SK-MEL-5 (cell line): Measurements from ENCODE around the gene FER. TPM values are rescaled to one million over a fixed set of nuclear protein-coding genes. Genes with fewer than 3 reads are reported as not detected.

Experiments used
- DNase-seq: peaks from one replicate; pipeline ENCODE4 v3.0.0-alpha.2; 2016; ENCODE audit warnings: low read depth, low spot score
- in situ Hi-C: cut with HindIII; loops from 2 replicates; pipeline ENCODE4 v1.10.0; 2016; ENCODE audit warnings: low sequenced_read_pairs, high pct_unique_total_duplicates, low pct_unique_long_range_greater_than_20kb
- total RNA-seq: library from RNA; depleted of rRNA; stranded (reverse); fragments of >200 nt; shearing (Covaris generic); gene quantifications from 2 replicates; pipeline ENCODE4 v1.2.3, GENCODE V29; 2014

Gene FER
- total RNA-seq, 1 experiment from 2014 or later = 20.1 TPM

- in situ Hi-C loops = no loop called here
- DNase-seq = no peak
Observed at GRCh38 chr5:108910627-108911026, 162.9 kb downstream of the FER start.

- in situ Hi-C loops = no loop called here
- no peak for DNase-seq
Observed at GRCh38 chr5:108911055-108911454, 163.4 kb downstream of the FER start.

GRCh38 chr5:108917596-108917995 is 169.9 kb downstream of the FER start:
- DNase-seq = no peak
- in situ Hi-C loops = no loop called here

GRCh38 chr5:108919591-108920326 is 172.1 kb downstream of the FER start:
- in situ Hi-C loops = no loop called here
- DNase-seq = no peak

- peak; percentile 9 for DNase-seq
- in situ Hi-C loops = no loop called here
Observed at GRCh38 chr5:108924457-108924961, 176.8 kb downstream of the FER start.

- in situ Hi-C loops = no loop called here
- DNase-seq = no peak
Observed at GRCh38 chr5:108925073-108925472, 177.4 kb downstream of the FER start.

- in situ Hi-C loops = no loop called here
- no peak for DNase-seq
Observed at GRCh38 chr5:108930107-108930506, 182.4 kb downstream of the FER start.

- no peak for DNase-seq
- in situ Hi-C loops = no loop called here
Observed at GRCh38 chr5:108935611-108936010, 187.9 kb downstream of the FER start.

GRCh38 chr5:108937221-108937620 is 189.5 kb downstream of the FER start:
- DNase-seq = no peak
- in situ Hi-C loops = no loop called here

GRCh38 chr5:108940506-108940905 is 192.8 kb downstream of the FER start:
- in situ Hi-C loops = no loop called here
- no peak for DNase-seq

- in situ Hi-C loops = no loop called here
- DNase-seq = no peak
Observed at GRCh38 chr5:108941746-108942145, 194.0 kb downstream of the FER start.

GRCh38 chr5:108942701-108943100 is 195.0 kb downstream of the FER start:
- no peak for DNase-seq
- in situ Hi-C loops = no loop called here

GRCh38 chr5:108945094-108945493 is 197.4 kb downstream of the FER start:
- DNase-seq = no peak
- in situ Hi-C loops = no loop called here

- DNase-seq = no peak
- in situ Hi-C loops = no loop called here
Observed at GRCh38 chr5:108946008-108946407, 198.3 kb downstream of the FER start.

- no peak for DNase-seq
- in situ Hi-C loops = no loop called here
Observed at GRCh38 chr5:108947164-108947563, 199.5 kb downstream of the FER start.

- in situ Hi-C loops = no loop called here
- no peak for DNase-seq
Observed at GRCh38 chr5:108950276-108950675, 202.6 kb downstream of the FER start.

- in situ Hi-C loops = no loop called here
- no peak for DNase-seq
Observed at GRCh38 chr5:108953940-108954339, 206.2 kb downstream of the FER start.

GRCh38 chr5:108957333-108957732 is 209.6 kb downstream of the FER start:
- no peak for DNase-seq
- in situ Hi-C loops = no loop called here

- no peak for DNase-seq
- in situ Hi-C loops = no loop called here
Observed at GRCh38 chr5:108966910-108967309, 219.2 kb downstream of the FER start.

- DNase-seq = no peak
- in situ Hi-C loops = no loop called here
Observed at GRCh38 chr5:108974594-108974993, 226.9 kb downstream of the FER start.
